Measurements from ENCODE around the gene WNT3. TPM values are rescaled to one million over a fixed set of nuclear protein-coding genes. Genes with fewer than 3 reads are reported as not detected.

WNT3 gene
- total and polyA plus RNA-seq, 2 donors (not counting 1 experiment from before 2014, with no cell fraction given): 0.86 to 1.4 TPM

DNA sequence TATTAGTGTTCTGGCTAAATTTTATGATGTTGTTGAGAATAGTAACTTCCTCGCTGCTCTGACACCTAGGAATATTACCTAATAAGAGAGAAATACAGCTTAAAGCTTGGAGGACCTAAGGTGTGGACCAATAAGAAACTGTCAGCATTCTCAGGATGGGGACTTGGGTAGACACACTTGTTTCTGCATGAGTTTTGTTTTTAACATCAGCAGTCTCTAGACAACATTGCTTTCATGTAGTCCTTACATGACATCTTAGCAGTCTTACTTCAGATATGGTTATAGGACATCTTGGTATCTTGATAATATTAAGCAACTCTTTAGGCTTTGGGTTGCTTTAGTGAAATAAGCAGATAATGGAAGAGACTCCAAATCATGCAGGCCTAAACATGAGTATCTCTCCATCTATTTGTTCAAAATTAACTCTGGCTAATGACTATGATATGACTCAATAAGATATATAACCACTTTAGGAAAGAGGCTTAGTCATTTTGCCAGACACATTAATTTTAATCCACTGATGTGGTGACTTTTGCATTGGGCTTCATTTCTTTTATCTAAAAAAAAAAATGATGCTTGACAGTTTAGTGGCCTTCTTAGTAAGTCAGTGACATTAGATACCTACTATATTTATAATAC, 84.5 kb downstream of the WNT3 start:
- H3K4me1 ChIP-seq (ENCODE audit: control insufficient read depth in 2 of 2, insufficient read depth in 2 of 2, low read length in 2 of 2): peaks cover 39 to 40% of the 10 kb centered on the region in 2 donors
- H4K20me1 ChIP-seq (ENCODE audit: control insufficient read depth, insufficient read depth, low read length, poor library complexity, severe bottlenecking): no peaks in the 10 kb centered on the region
- peaks cover 4 to 10% of the 10 kb centered on the region in 2 experiments for H3K36me3 ChIP-seq (replicated peaks in 1 of 2; ENCODE audit: control extremely low read depth in 1 of 2, control insufficient read depth in 1 of 2, extremely low read depth in 1 of 2, insufficient read depth in 2 of 2, low read length in 1 of 2)
- H3K27ac Mint-ChIP-seq: no peak overlapping the region
- DNase-seq (no peak), ATAC-seq (ENCODE audit: low read depth) (no peak)
- H2AFZ ChIP-seq (ENCODE audit: insufficient read depth, low read depth, low read length, poor library complexity, severe bottlenecking): no peak overlapping the region
- no peak overlapping the region for H3K4me3 Mint-ChIP-seq
- H3K4me3 ChIP-seq (ENCODE audit: control extremely low read depth in 1 of 5, extremely low read depth in 1 of 5, insufficient read depth in 1 of 5, low read depth in 2 of 5, low read length in 4 of 5): no peak overlapping the region
- H3K4me1 Mint-ChIP-seq: peaks cover 43% of the 10 kb centered on the region
- H3K27ac ChIP-seq (ENCODE audit: low read length in 2 of 2): peak overlapping the region in 1 of 2 donors; percentile 1
- no peaks in the 10 kb centered on the region for H3K27me3 ChIP-seq (replicated peaks in 1 of 4; ENCODE audit: control extremely low read depth in 1 of 4, control insufficient read depth in 3 of 4, insufficient read depth in 4 of 4, low read length in 3 of 4)
- no peaks in the 10 kb centered on the region for H3K9me3 ChIP-seq (ENCODE audit: control extremely low read depth in 1 of 3, control insufficient read depth in 2 of 3, insufficient read depth in 1 of 3, low read length in 2 of 3)
- H3K4me2 ChIP-seq (replicated peaks; ENCODE audit: low read depth, low read length, poor library complexity, severe bottlenecking): no peak overlapping the region
- H3K9ac ChIP-seq (ENCODE audit: low read length): no peak overlapping the region
- H3K79me2 ChIP-seq (ENCODE audit: control insufficient read depth, insufficient read depth, low read length): no peaks in the 10 kb centered on the region
- no peaks in the 10 kb centered on the region for H3K27me3 Mint-ChIP-seq
- intact Hi-C loops (cut with micrococcal nuclease): no loop called here
- POLR2A ChIA-PET: no interaction called here
- no CpG with 5 or more reads among the region's 1 CpG for WGBS (ENCODE audit: insufficient coverage)
- TF ChIP-seq, protein P1, sequence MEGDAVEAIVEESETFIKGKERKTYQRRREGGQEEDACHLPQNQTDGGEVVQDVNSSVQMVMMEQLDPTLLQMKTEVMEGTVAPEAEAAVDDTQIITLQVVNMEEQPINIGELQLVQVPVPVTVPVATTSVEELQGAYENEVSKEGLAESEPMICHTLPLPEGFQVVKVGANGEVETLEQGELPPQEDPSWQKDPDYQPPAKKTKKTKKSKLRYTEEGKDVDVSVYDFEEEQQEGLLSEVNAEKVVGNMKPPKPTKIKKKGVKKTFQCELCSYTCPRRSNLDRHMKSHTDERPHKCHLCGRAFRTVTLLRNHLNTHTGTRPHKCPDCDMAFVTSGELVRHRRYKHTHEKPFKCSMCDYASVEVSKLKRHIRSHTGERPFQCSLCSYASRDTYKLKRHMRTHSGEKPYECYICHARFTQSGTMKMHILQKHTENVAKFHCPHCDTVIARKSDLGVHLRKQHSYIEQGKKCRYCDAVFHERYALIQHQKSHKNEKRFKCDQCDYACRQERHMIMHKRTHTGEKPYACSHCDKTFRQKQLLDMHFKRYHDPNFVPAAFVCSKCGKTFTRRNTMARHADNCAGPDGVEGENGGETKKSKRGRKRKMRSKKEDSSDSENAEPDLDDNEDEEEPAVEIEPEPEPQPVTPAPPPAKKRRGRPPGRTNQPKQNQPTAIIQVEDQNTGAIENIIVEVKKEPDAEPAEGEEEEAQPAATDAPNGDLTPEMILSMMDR (IDR thresholded peaks at IDR 0.05): no peak
- TF ChIP-seq EZH2 (IDR thresholded peaks at IDR 0.05; ENCODE audit: borderline replicate concordance, insufficient read depth, low read depth, low read length, poor library complexity, severe bottlenecking): no peak
- CTCF ChIA-PET: no interaction called here
- no peaks in the 10 kb centered on the region for H3K9me3 Mint-ChIP-seq (ENCODE audit: insufficient read depth)

DNA sequence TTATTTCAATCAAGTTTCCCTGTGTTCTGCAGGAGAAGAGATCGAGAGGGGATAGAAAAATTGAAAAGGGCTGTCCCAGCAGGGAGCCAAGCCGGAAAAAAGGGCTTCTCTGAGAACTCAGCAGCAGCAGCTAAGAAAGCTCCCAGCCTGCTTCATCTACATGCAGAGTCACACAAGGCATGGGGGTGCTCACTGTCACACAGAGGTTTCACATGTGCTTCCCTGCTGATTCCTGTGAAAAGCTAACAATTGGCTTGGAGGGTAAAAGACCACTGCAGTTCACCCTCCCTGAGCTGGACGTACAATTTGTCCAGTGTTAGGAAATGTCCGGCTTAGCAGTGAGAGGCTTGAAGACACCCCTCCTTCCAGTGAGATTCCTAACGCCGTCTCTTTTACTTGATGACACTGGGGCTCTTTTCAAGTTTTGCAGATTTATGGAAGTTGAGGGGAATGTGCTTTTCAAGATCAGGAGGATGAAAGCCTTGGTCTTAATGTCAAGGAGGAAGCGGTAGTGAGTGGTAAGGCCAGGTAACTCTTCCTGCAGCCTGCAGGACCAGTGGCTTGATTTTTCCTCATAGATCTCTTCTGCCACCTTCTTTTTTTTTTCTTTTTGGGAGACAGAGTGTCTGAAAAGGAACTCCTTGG, 85.6 kb downstream of the WNT3 start:
- POLR2A ChIA-PET: no interaction called here
- Histone ChIP-seq H3K36me3 (replicated peaks in 1 of 2; ENCODE audit: control extremely low read depth in 1 of 2, control insufficient read depth in 1 of 2, extremely low read depth in 1 of 2, insufficient read depth in 2 of 2, low read length in 1 of 2) (peaks cover 4 to 10% of the 10 kb centered on the region in 2 experiments), H3K27me3 (replicated peaks in 1 of 4; ENCODE audit: control extremely low read depth in 1 of 4, control insufficient read depth in 3 of 4, insufficient read depth in 4 of 4, low read length in 3 of 4) (no peaks in the 10 kb centered on the region), H3K9ac (ENCODE audit: low read length) (no peak overlapping the region), H3K4me1 (ENCODE audit: control insufficient read depth in 2 of 2, insufficient read depth in 2 of 2, low read length in 2 of 2) (peaks cover 31% of the 10 kb centered on the region in 2 donors), H3K27ac (ENCODE audit: low read length in 2 of 2) (no peak overlapping the region), H4K20me1 (ENCODE audit: control insufficient read depth, insufficient read depth, low read length, poor library complexity, severe bottlenecking) (no peaks in the 10 kb centered on the region), H3K9me3 (ENCODE audit: control extremely low read depth in 1 of 3, control insufficient read depth in 2 of 3, insufficient read depth in 1 of 3, low read length in 2 of 3) (no peaks in the 10 kb centered on the region), H3K4me3 (ENCODE audit: control extremely low read depth in 1 of 5, extremely low read depth in 1 of 5, insufficient read depth in 1 of 5, low read depth in 2 of 5, low read length in 4 of 5) (no peak overlapping the region), H3K4me2 (replicated peaks; ENCODE audit: low read depth, low read length, poor library complexity, severe bottlenecking) (no peak overlapping the region), H2AFZ (ENCODE audit: insufficient read depth, low read depth, low read length, poor library complexity, severe bottlenecking) (no peak overlapping the region), H3K79me2 (ENCODE audit: control insufficient read depth, insufficient read depth, low read length) (no peaks in the 10 kb centered on the region)
- CTCF ChIA-PET: no interaction called here
- ATAC-seq (ENCODE audit: low read depth) (no peak), DNase-seq (no peak)
- Mint-ChIP-seq H3K4me3 (no peak overlapping the region), H3K9me3 (ENCODE audit: insufficient read depth) (no peaks in the 10 kb centered on the region), H3K4me1 (peaks cover 37% of the 10 kb centered on the region), H3K27me3 (no peaks in the 10 kb centered on the region), H3K27ac (peak overlapping the region; percentile 10)
- TF ChIP-seq, protein P1 (IDR thresholded peaks at IDR 0.05): no peak
- TF ChIP-seq EZH2 (IDR thresholded peaks at IDR 0.05; ENCODE audit: borderline replicate concordance, insufficient read depth, low read depth, low read length, poor library complexity, severe bottlenecking): no peak
- intact Hi-C loops (cut with micrococcal nuclease): no loop called here
- 93% methylated on average over 3 of the region's 7 CpGs for WGBS (ENCODE audit: insufficient coverage)
